HepG2 (cell line): ENCODE data around the gene LCN12. TPM values are rescaled to one million over a fixed set of nuclear protein-coding genes. Genes with fewer than 3 reads are reported as not detected.
A peak's percentile ranks its signal among the peaks of the same experiment; 100 is the strongest.

Experiments
- GFI1 ChIP-seq: sonication (generic); formaldehyde crosslinking; IDR thresholded peaks from 2 replicates; pipeline ENCODE4 v1.5.0; 2020; ENCODE audit warnings: missing genetic modification reagents, mild to moderate bottlenecking, borderline replicate concordance
- PRDM4 ChIP-seq: sonication (generic); formaldehyde crosslinking; IDR thresholded peaks from 2 replicates; pipeline ENCODE4 v1.9.0; 2021; ENCODE audit warnings: missing genetic modification reagents, borderline replicate concordance
- THRA ChIP-seq: sonication (generic); formaldehyde crosslinking; IDR thresholded peaks from 2 replicates; pipeline ENCODE4 v1.4.0; 2020; ENCODE audit warnings: missing genetic modification reagents, borderline replicate concordance
- USF2 ChIP-seq, 2 experiments: sonication (generic) in 1 of 2; formaldehyde crosslinking in 1 of 2; IDR thresholded peaks; 2 replicates each; pipeline versions ENCODE4 v1.5.1 to v1.6.1; 2011 to 2020; ENCODE audit warnings: borderline replicate concordance in 1 of 2, low read depth in 1 of 2, low read length in 1 of 2, mild to moderate bottlenecking in 1 of 2, missing genetic modification reagents in 1 of 2, moderate library complexity in 1 of 2
- ZBTB39 ChIP-seq: sonication (generic); formaldehyde crosslinking; IDR thresholded peaks from 2 replicates; pipeline ENCODE4 v1.5.0; 2020; ENCODE audit warnings: missing genetic modification reagents
- ZNF407 ChIP-seq: sonication (generic); formaldehyde crosslinking; IDR thresholded peaks from one replicate; pipeline ENCODE4 v1.5.1; 2020; ENCODE audit warnings: mild to moderate bottlenecking, missing genetic modification reagents; ENCODE audit errors: not compliant biosample characterization
- ZNF607 ChIP-seq: sonication (generic); formaldehyde crosslinking; IDR thresholded peaks from 2 replicates; pipeline ENCODE4 v1.5.1; 2020; ENCODE audit warnings: missing genetic modification reagents, mild to moderate bottlenecking, borderline replicate concordance
- ZNF772 ChIP-seq: sonication (generic); formaldehyde crosslinking; IDR thresholded peaks from 2 replicates; pipeline ENCODE4 v1.5.0; 2020; ENCODE audit warnings: mild to moderate bottlenecking, missing genetic modification reagents
- ZSCAN25 ChIP-seq: sonication (generic); formaldehyde crosslinking; IDR thresholded peaks from 2 replicates; pipeline ENCODE4 v1.8.0; 2022; ENCODE audit warnings: mild to moderate bottlenecking, missing genetic modification reagents
- polyA plus RNA-seq, 8 experiments: library from polyadenylated mRNA; depleted of rRNA in 3 of 8; stranded (reverse) in 7 of 8; unstranded in 1 of 8; fragments of >200 nt; fragmentation: Illumina TruSeq in 4 of 8; extraction: Trizol in 4 of 8; gene quantifications; 2 replicates each; pipeline versions ENCODE4 v1.2.1 to v1.2.3, GENCODE V29; 2011 to 2016; ENCODE audit warnings: low read depth in 4 of 8, missing spikeins in 1 of 8, mixed read lengths in 1 of 8; ENCODE audit not compliant: insufficient read depth in 1 of 8
- total RNA-seq, 5 experiments: library from RNA; depleted of rRNA; stranded (reverse); fragments of >200 nt; fragmentation: Illumina TruSeq; extraction: Trizol; gene quantifications; 2 replicates each; pipeline ENCODE4 v1.2.3, GENCODE V29; 2016; ENCODE audit warnings: low read depth in 1 of 5

Gene LCN12
- total and polyA plus RNA-seq, 2 of the 13 experiments (the other 11 are each of a cell fraction or from before 2014, with no cell fraction given), result 3.4 to 6.9 TPM

GRCh38 chr9:136991993-136992818 lies 40.1 kb downstream of the LCN12 start, which contains the start of gene PAXX (continued):
- TF ChIP-seq USF2 (IDR thresholded peaks at IDR 0.05; ENCODE audit: low read depth, low read length), result no peak
- TF ChIP-seq USF2 (CRISPR knock-in tag; IDR thresholded peaks at IDR 0.05; ENCODE audit: borderline replicate concordance), result no peak
- TF ChIP-seq ZNF407 (CRISPR knock-in tag), result peak; percentile 84
- no peak for TF ChIP-seq THRA (CRISPR knock-in tag)
- no peak for TF ChIP-seq PRDM4 (CRISPR knock-in tag)
- no peak for TF ChIP-seq ZBTB39 (CRISPR knock-in tag)
- TF ChIP-seq ZNF607 (CRISPR knock-in tag), result peak; percentile 46; the same call in 1 of the 2 replicates
- peak; percentile 83; the same call in 1 of the 2 replicates for TF ChIP-seq ZSCAN25 (CRISPR knock-in tag)
- no peak for TF ChIP-seq ZNF772
- TF ChIP-seq GFI1 (CRISPR knock-in tag), result no peak
